Sigmoid colon (tissue), 4 donors: ENCODE measurements around the gene MFAP1.

Experiments used
- CTCF ChIP-seq, 4 experiments: fragments of 450-650 bp in 3 of 4; fragments of 200-600 bp in 1 of 4; IDR thresholded peaks; one replicate each; pipeline ENCODE4 v1.5.1; 2016 to 2019; ENCODE audit warnings: antibody characterized with exemption in 4 of 4, mild to moderate bottlenecking in 3 of 4, moderate library complexity in 2 of 4
- EP300 ChIP-seq, 4 donors: sonication (generic); formaldehyde crosslinking; IDR thresholded peaks; one replicate each; pipeline ENCODE4 v1.6.1; 2017; ENCODE audit warnings: antibody characterized with exemption in 4 of 4
- POLR2A ChIP-seq, 2 donors: fragments of 450-650 bp; IDR thresholded peaks; one replicate each; pipeline ENCODE4 v1.6.1; 2016; ENCODE audit warnings: antibody characterized with exemption in 2 of 2, mild to moderate bottlenecking in 2 of 2, moderate library complexity in 2 of 2
- POLR2AphosphoS5 ChIP-seq, 4 donors: sonication (generic); formaldehyde crosslinking; IDR thresholded peaks; one replicate each; pipeline ENCODE4 v1.6.1; 2017; ENCODE audit warnings: antibody characterized with exemption in 4 of 4

DNA sequence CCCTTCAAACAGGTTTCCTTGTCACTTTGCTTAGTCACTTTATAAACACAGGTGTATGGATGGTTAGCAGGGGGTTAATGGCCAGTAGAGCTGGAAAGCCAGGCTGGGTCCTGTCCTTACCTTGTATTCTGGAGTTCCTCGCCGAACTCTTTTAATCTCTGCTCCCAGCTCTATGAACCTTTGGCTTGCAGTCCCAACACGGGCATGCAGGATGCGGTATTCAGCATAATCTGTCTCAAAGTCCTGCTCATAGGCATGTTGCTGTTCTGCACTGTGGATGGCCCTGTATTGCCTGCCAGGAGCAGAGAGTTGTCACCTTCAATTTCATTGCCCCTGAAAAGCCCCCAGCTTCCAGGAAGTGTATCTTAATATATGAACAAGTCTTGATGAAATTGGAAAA lies 50.4 kb downstream of the MFAP1 start:
- TF ChIP-seq POLR2AphosphoS5 (IDR thresholded peaks at IDR 0.05) (no peak), CTCF (IDR thresholded peaks at IDR 0.05) (no peak), POLR2A (IDR thresholded peaks at IDR 0.05) (no peak), EP300 (IDR thresholded peaks at IDR 0.05) (no peak)
